ENCODE results near the gene SEMA4D. TPM values are rescaled to one million over a fixed set of nuclear protein-coding genes. Genes with fewer than 3 reads are reported as not detected.

Gene SEMA4D
- total RNA-seq, 2 donors from 2014 or later, result 17.1 to 52.7 TPM

DNA sequence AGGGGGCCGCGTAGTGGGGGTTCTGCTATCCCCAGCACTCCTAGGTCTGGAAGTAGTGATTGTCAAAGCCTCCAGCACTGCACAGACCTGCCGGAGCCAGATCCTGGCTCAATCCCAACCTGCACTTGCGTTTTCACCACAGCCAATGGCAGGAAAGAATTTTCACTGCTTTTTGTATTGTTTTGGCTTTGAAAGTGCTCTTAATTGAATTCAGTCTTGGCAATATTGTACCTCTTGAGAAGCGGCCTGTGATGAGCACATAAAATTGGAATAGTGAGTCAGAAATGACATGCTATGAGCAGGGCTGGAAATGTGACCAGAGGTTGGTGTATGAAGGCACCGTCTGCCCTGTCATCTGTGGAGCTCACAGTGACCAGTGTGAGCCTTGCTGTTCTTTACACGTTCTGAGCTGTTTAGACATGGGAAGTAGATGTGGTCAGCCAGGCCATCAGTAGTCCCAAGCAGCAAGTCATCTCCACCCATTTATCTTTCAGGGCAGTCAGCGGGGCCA is 138.1 kb downstream of the SEMA4D start:
- no peak overlapping the region for H3K4me3 ChIP-seq
- H3K9me3 ChIP-seq, result no peaks in the 10 kb centered on the region
- no peak for DNase-seq (ENCODE audit: low spot score)
- WGBS, result 59% methylated on average over 8 of the region's 8 CpGs
- H3K36me3 ChIP-seq, result peaks cover 15 to 19% of the 10 kb centered on the region in 2 donors
- intact Hi-C loops (cut with DNase I), result no loop called here
- TF ChIP-seq, protein P1, sequence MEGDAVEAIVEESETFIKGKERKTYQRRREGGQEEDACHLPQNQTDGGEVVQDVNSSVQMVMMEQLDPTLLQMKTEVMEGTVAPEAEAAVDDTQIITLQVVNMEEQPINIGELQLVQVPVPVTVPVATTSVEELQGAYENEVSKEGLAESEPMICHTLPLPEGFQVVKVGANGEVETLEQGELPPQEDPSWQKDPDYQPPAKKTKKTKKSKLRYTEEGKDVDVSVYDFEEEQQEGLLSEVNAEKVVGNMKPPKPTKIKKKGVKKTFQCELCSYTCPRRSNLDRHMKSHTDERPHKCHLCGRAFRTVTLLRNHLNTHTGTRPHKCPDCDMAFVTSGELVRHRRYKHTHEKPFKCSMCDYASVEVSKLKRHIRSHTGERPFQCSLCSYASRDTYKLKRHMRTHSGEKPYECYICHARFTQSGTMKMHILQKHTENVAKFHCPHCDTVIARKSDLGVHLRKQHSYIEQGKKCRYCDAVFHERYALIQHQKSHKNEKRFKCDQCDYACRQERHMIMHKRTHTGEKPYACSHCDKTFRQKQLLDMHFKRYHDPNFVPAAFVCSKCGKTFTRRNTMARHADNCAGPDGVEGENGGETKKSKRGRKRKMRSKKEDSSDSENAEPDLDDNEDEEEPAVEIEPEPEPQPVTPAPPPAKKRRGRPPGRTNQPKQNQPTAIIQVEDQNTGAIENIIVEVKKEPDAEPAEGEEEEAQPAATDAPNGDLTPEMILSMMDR (IDR thresholded peaks at IDR 0.05), result no peak
- no peak for TF ChIP-seq POLR2A (IDR thresholded peaks at IDR 0.05)
- TF ChIP-seq POLR2AphosphoS5 (IDR thresholded peaks at IDR 0.05), result no peak
- no peaks in the 10 kb centered on the region for H3K4me1 ChIP-seq (replicated peaks)
- H3K27ac ChIP-seq, result no peak overlapping the region
- H3K27me3 ChIP-seq (replicated peaks; ENCODE audit: insufficient read depth), result no peaks in the 10 kb centered on the region

DNA sequence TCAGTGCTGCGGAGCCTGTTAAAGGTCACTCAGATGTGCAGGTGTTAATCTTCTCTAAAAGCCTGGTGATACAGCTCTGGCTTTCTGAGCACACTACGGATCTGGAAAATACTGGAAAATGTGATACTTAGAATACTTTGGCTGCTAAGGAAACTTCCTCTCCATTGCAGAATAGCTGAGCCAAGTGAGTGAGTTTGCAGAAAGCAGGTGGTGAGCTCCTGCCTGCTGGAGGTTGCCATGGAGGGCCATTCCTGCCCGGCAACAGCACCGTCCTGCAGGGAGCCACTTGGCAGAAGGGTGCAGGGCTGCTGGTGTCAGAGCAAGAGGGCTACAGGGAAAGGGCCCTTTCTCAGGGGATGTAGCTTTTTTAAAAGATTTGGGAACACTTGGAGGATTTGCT is 138.9 kb downstream of the SEMA4D start:
- Histone ChIP-seq H3K27me3 (replicated peaks; ENCODE audit: insufficient read depth) (no peaks in the 10 kb centered on the region), H3K27ac (no peak overlapping the region), H3K36me3 (peaks cover 15 to 19% of the 10 kb centered on the region in 2 donors), H3K4me3 (no peak overlapping the region), H3K9me3 (no peaks in the 10 kb centered on the region), H3K4me1 (replicated peaks) (no peaks in the 10 kb centered on the region)
- no peak for DNase-seq (ENCODE audit: low spot score)
- intact Hi-C loops (cut with DNase I), result no loop called here
- TF ChIP-seq POLR2AphosphoS5 (IDR thresholded peaks at IDR 0.05), result no peak
- WGBS, result 58% methylated on average over 4 of the region's 4 CpGs

GRCh38 chr9:89358376-89358916 is 139.5 kb downstream of the SEMA4D start:
- TF ChIP-seq, protein P1 (IDR thresholded peaks at IDR 0.05), result no peak
- TF ChIP-seq POLR2A (IDR thresholded peaks at IDR 0.05) (no peak), POLR2AphosphoS5 (IDR thresholded peaks at IDR 0.05) (no peak)
- Histone ChIP-seq H3K9me3 (no peaks in the 10 kb centered on the region), H3K4me1 (replicated peaks) (no peaks in the 10 kb centered on the region), H3K36me3 (peaks cover 15 to 19% of the 10 kb centered on the region in 2 donors), H3K27ac (no peak overlapping the region), H3K27me3 (replicated peaks; ENCODE audit: insufficient read depth) (no peaks in the 10 kb centered on the region), H3K4me3 (no peak overlapping the region)
- intact Hi-C loops (cut with DNase I), result no loop called here
- 69% methylated on average over 3 of the region's 3 CpGs for WGBS
- no peak for DNase-seq (ENCODE audit: low spot score)

- peaks cover 15 to 19% of the 10 kb centered on the region in 2 donors for H3K36me3 ChIP-seq
- intact Hi-C loops (cut with DNase I), result no loop called here
Measured at GRCh38 chr9:89357331-89358197, 140.3 kb downstream of the SEMA4D start.

DNA sequence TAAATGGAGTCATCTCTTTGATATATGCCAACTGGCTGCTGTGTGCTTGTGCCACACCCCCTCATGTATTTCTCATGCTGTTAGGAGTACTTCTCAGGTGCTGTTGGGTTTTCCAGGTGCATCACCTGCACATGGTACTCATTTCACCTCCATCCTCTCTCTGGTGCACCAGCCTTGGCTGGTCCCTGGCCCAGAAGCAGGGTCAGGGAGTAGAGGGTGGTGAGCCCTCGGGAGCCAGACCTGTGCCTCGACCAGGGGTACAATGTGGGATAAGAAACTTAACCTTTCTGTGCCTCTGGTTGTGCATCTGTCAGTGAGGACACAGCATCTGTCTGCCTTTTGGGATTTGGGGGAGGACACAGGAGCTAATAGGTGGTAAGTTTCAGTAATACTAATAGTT is 141.1 kb downstream of the SEMA4D start:
- 88% methylated on average over 2 of the region's 2 CpGs for WGBS
- intact Hi-C loops (cut with DNase I), result no loop called here
- no peak overlapping the region for H3K27ac ChIP-seq
- no peaks in the 10 kb centered on the region for H3K27me3 ChIP-seq (replicated peaks; ENCODE audit: insufficient read depth)
- peaks cover 12 to 19% of the 10 kb centered on the region in 2 donors for H3K36me3 ChIP-seq
- TF ChIP-seq, protein P1 (IDR thresholded peaks at IDR 0.05), result no peak
- TF ChIP-seq POLR2AphosphoS5 (IDR thresholded peaks at IDR 0.05) (no peak), POLR2A (IDR thresholded peaks at IDR 0.05) (no peak)
- DNase-seq (ENCODE audit: low spot score), result no peak
- H3K4me1 ChIP-seq (replicated peaks), result no peaks in the 10 kb centered on the region
- no peaks in the 10 kb centered on the region for H3K9me3 ChIP-seq
- no peak overlapping the region for H3K4me3 ChIP-seq

More at GRCh38 chr9:89357331-89358197, 140.3 kb downstream of the SEMA4D start:
- H3K4me3 ChIP-seq, result no peak overlapping the region
- H3K27me3 ChIP-seq (replicated peaks; ENCODE audit: insufficient read depth), result no peaks in the 10 kb centered on the region
- no peak for DNase-seq (ENCODE audit: low spot score)
- 92% methylated on average over 8 of the region's 8 CpGs for WGBS
- H3K27ac ChIP-seq, result no peak overlapping the region
- H3K9me3 ChIP-seq, result no peaks in the 10 kb centered on the region
- H3K4me1 ChIP-seq (replicated peaks), result no peaks in the 10 kb centered on the region
- TF ChIP-seq, protein P1 (IDR thresholded peaks at IDR 0.05), result no peak
- TF ChIP-seq POLR2AphosphoS5 (IDR thresholded peaks at IDR 0.05), result no peak
- no peak for TF ChIP-seq POLR2A (IDR thresholded peaks at IDR 0.05)

All from prostate gland (tissue), 2 donors.